Measurements from ENCODE around the gene DMRTB1. TPM values are rescaled to one million over a fixed set of nuclear protein-coding genes. Genes with fewer than 3 reads are reported as not detected.

DMRTB1 gene
- total RNA-seq, 1 experiment from 2014 or later: not detected

GRCh38 chr1:53440633-53441032 is 18.6 kb upstream of the DMRTB1 start:
- BruUV-seq (replicated peaks): no TSS peak
- CTCF ChIA-PET: no interaction called here
- no peak for DNase-seq (ENCODE audit: low read depth, low spot score)
- POLR2A ChIA-PET: interaction anchor here (0.6 kb wide), 1 partner anchor 35 kb away, joined by 4 read pairs; no protein-coding TSS in a partner anchor
- intact Hi-C loops (cut with micrococcal nuclease; ENCODE audit: unreplicated experiment) (no loop called here), in situ Hi-C loops (cut with HindIII; ENCODE audit: low pct_unique_long_range_greater_than_20kb, low sequenced_read_pairs) (no loop called here)
- Histone ChIP-seq H3K4me1 (ENCODE audit: control insufficient read depth, insufficient read depth, low read length) (no peaks in the 10 kb centered on the region), H3K27ac (ENCODE audit: low read length) (no peak overlapping the region), H3K27me3 (ENCODE audit: control insufficient read depth, insufficient read depth, low read length) (peaks cover 3% of the 10 kb centered on the region), H3K9me3 (ENCODE audit: control insufficient read depth, insufficient read depth, low read depth, low read length) (no peaks in the 10 kb centered on the region), H3K36me3 (ENCODE audit: control insufficient read depth, insufficient read depth, low read length) (no peaks in the 10 kb centered on the region), H3K4me3 (ENCODE audit: low read depth in 2 of 2, low read length in 2 of 2) (no peak overlapping the region)
- no peak for ATAC-seq
- TF ChIP-seq REST (IDR thresholded peaks at IDR 0.05; ENCODE audit: insufficient read depth in 1 of 2, low read depth in 2 of 2, low read length in 1 of 2) (no peak), TCF7L2 (IDR thresholded peaks at IDR 0.05; ENCODE audit: low read depth, low read length) (no peak), SIN3A (IDR thresholded peaks at IDR 0.05; ENCODE audit: borderline replicate concordance, insufficient read depth, low read depth, low read length) (no peak), CTCF (IDR thresholded peaks at IDR 0.05) (no peak), POLR2AphosphoS5 (IDR thresholded peaks at IDR 0.05; ENCODE audit: low read depth, low read length) (no peak)

GRCh38 chr1:53442299-53442698 is 16.9 kb upstream of the DMRTB1 start:
- intact Hi-C loops (cut with micrococcal nuclease; ENCODE audit: unreplicated experiment): no loop called here
- CTCF ChIA-PET: no interaction called here

More at GRCh38 chr1:53442299-53442698, 16.9 kb upstream of the DMRTB1 start:
- no peak for ATAC-seq
- no peak overlapping the region for H3K4me3 ChIP-seq (ENCODE audit: low read depth in 2 of 2, low read length in 2 of 2)
- no peak overlapping the region for H3K27ac ChIP-seq (ENCODE audit: low read length)
- H3K36me3 ChIP-seq (ENCODE audit: control insufficient read depth, insufficient read depth, low read length): no peaks in the 10 kb centered on the region
- BruUV-seq (replicated peaks): no TSS peak
- no peaks in the 10 kb centered on the region for H3K9me3 ChIP-seq (ENCODE audit: control insufficient read depth, insufficient read depth, low read depth, low read length)
- no peak for DNase-seq (ENCODE audit: low read depth, low spot score)
- H3K4me1 ChIP-seq (ENCODE audit: control insufficient read depth, insufficient read depth, low read length): no peaks in the 10 kb centered on the region
- in situ Hi-C loops (cut with HindIII; ENCODE audit: low pct_unique_long_range_greater_than_20kb, low sequenced_read_pairs): no loop called here
- POLR2A ChIA-PET: no interaction called here
- TF ChIP-seq SIN3A (IDR thresholded peaks at IDR 0.05; ENCODE audit: borderline replicate concordance, insufficient read depth, low read depth, low read length) (no peak), REST (IDR thresholded peaks at IDR 0.05; ENCODE audit: insufficient read depth in 1 of 2, low read depth in 2 of 2, low read length in 1 of 2) (no peak), CTCF (IDR thresholded peaks at IDR 0.05) (no peak), POLR2AphosphoS5 (IDR thresholded peaks at IDR 0.05; ENCODE audit: low read depth, low read length) (no peak), TCF7L2 (IDR thresholded peaks at IDR 0.05; ENCODE audit: low read depth, low read length) (no peak)
- no peaks in the 10 kb centered on the region for H3K27me3 ChIP-seq (ENCODE audit: control insufficient read depth, insufficient read depth, low read length)
